Measurements from ENCODE around the gene CKMT2. TPM values are rescaled to one million over a fixed set of nuclear protein-coding genes. Genes with fewer than 3 reads are reported as not detected.

The CKMT2 gene
- not detected in 2 replicates for total RNA-seq

DNA sequence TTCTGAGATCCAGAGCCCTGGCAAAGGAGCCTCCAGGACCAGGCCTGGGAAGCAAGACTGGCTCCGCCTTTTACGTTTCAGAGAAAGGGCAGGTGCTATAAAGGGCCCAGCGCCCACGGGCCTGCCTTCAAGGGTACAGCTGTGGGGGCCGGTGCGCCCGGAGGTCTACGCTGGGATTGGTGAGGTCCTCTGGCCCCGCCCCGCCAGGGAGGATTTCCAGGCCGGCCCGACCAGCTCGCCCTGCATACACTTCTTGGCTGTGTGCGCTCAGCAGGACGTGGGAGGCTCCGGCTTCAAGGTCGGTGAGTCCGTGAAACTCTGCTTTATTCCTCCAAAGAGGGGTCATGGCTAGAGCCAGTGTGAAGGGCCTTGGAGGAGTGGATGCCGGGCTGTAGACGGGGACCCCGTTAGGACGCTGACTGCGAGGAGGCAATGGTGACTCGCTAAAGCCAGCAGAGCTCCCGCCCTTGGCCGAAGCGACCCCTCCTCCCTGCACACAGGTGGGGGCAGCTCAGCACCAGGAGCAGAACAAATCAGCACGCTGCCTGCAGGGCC, at the start of gene CKMT2:
TSS of gene CKMT2 (plus strand) at position 243 of the 555 bp plus-strand sequence. CDS start 17,811 bp downstream, outside the sequence.
- Mint-ChIP-seq H3K9me3 (no peaks in the 10 kb centered on the region), H3K27me3 (no peaks in the 10 kb centered on the region), H3K4me1 (peaks cover 18% of the 10 kb centered on the region), H3K4me3 (no peak within 1 kb of the TSS), H3K36me3 (ENCODE audit: low read depth) (peaks cover 4% of the 10 kb centered on the region), H3K27ac (no peak within 1 kb of the TSS)
- intact Hi-C loops (cut with micrococcal nuclease) = no loop called here
- no peak for DNase-seq

DNA sequence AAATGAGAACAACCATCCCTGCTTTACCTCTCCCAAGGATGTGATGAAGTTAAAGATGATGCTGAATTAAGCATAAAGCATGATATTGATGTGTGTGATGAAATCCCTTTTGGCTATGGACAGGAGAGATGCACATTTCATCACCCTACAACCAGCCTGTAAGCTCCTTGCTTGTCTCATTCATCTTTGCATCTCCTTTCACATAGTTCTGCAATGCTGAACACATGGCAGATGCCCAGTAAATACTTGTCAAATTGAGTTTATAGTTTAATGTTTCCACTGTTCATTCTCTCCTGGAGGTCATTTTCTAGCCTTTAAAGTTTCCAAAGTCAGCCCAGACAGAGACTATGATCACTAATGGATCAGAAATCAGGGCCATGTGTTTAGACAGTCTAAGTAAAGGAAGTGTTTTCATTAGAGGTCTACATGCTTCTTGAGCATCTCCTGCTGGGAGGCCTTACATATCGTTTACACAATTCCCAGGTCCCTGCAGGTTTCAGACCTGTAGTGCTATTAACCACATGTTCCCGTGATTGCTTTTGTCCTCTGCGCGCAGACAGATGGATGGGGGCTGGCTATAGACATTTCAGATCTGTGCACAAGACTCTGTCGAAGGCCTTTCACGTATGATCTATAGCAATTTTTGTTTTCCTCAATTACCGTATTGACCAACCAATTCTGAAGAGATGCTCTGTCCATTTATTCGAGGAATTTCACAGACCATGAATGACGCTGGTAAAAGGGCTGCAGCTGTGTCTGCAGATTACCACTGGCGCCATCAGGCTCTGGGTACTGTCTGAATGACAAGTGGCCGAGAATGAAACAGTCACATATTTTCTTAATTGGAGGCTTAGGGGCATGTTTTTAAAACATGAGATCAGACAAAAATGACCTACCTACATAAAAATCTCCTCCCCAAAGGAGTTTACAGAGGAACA, 49.0 kb upstream of the CKMT2 start:
- Mint-ChIP-seq H3K27ac (no peak overlapping the region), H3K4me3 (no peak overlapping the region), H3K27me3 (no peaks in the 10 kb centered on the region), H3K4me1 (peaks cover 21% of the 10 kb centered on the region), H3K9me3 (no peaks in the 10 kb centered on the region), H3K36me3 (ENCODE audit: low read depth) (peaks cover 11% of the 10 kb centered on the region)
- DNase-seq = no peak
- intact Hi-C loops (cut with micrococcal nuclease) = no loop called here

DNA sequence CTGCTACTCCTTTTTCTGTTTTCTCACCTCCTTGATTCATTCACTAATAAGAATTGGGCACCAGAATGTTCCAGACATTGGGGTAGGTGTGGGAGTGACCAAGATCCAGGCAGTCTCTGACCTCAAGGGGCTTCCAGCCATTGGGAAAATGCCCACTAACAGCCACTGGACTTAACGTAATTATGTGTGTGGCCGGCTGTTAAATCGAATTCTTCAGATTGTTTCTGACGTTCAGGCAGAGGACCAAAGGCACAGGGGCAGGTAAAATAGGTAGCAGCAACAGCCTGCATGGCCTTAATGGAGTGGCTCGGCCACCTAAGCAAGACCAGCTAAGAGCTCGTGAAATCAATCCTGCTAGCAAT, 48.4 kb upstream of the CKMT2 start:
- no peaks in the 10 kb centered on the region for H3K9me3 Mint-ChIP-seq
- H3K36me3 Mint-ChIP-seq (ENCODE audit: low read depth) = peaks cover 11% of the 10 kb centered on the region
- no peaks in the 10 kb centered on the region for H3K27me3 Mint-ChIP-seq
- intact Hi-C loops (cut with micrococcal nuclease) = no loop called here
- no peak for DNase-seq
- H3K27ac Mint-ChIP-seq = no peak overlapping the region
- H3K4me1 Mint-ChIP-seq = peaks cover 21% of the 10 kb centered on the region
- H3K4me3 Mint-ChIP-seq = no peak overlapping the region

DNA sequence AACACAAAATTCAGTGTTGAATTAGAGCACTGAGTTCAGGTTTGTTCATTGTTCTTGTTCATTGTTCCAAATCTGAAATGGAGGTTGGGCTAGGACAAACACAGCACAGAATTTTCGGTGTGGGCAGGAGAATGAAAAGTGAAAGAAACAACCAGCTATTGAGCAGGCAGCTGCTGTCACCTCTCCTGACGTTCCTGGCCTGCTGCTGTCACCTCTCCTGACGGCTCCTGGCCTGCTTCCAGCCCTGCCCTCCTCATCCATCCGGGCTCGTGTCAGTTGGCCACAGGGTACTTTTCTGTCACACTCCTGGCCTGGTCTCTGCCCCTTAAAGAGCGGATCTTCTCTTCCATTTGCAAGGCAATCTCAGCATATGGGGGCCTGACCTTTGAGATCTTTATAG, 45.2 kb upstream of the CKMT2 start:
- peak overlapping the region; percentile 51 for H3K4me3 Mint-ChIP-seq
- DNase-seq = no peak
- H3K4me1 Mint-ChIP-seq = peaks cover 19% of the 10 kb centered on the region
- intact Hi-C loops (cut with micrococcal nuclease) = no loop called here
- no peaks in the 10 kb centered on the region for H3K27me3 Mint-ChIP-seq
- H3K9me3 Mint-ChIP-seq = no peaks in the 10 kb centered on the region
- peaks cover 4% of the 10 kb centered on the region for H3K36me3 Mint-ChIP-seq (ENCODE audit: low read depth)
- H3K27ac Mint-ChIP-seq = peak overlapping the region; percentile 72

DNA sequence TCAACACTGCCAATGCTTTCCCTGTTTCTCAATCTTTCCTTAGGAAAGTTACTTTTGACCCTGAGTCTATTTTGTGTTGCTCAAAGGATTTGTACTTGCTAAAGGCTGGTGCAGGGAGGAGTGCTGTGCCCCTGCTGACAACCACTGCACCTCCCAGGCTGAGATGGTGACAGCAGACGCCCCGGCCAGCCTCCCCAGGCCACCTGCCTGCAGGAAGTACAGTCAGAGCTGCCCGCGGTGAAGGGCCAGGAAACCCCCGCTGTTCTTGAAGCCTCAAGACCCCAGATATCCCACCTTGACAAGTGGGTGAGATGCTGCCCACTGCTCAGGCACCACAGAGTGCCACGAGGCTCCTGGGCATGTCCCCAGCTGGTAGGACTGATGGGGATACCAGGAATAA, 44.2 kb upstream of the CKMT2 start:
- H3K4me1 Mint-ChIP-seq = peaks cover 10% of the 10 kb centered on the region
- intact Hi-C loops (cut with micrococcal nuclease) = no loop called here
- no peak overlapping the region for H3K27ac Mint-ChIP-seq
- H3K36me3 Mint-ChIP-seq (ENCODE audit: low read depth) = peaks cover 3% of the 10 kb centered on the region
- no peak for DNase-seq
- H3K4me3 Mint-ChIP-seq = no peak overlapping the region
- no peaks in the 10 kb centered on the region for H3K9me3 Mint-ChIP-seq
- H3K27me3 Mint-ChIP-seq = no peaks in the 10 kb centered on the region

DNA sequence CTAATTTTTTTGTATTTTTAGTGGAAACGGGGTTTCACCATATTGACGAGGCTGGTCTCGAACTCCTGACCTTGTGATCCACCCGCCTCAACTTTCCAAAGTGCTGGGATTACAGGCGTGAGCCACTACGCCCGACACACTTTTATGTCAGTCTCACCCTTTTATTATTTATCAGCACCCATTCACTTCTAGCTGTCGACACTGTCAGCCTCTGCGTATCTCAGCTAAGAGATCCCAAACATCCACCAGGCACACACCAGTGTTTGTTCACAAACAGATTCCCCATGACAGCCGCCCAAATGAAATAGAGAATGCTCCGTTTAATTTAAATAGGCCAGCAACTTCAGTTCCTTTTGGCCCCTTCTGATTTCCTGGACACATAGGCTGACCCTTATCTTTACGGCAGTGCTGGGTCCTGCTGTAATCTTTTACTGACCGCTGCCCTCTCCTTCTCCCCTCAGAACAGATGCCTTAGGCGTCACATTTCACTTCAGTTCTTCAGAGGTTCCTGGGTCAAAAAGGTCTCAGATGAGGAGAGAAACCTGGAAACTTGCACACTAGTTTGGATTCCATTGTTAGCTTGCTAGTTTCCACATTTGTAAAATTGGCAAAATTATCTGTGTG, 43.1 kb upstream of the CKMT2 start:
- H3K4me3 Mint-ChIP-seq = no peak overlapping the region
- peaks cover 12% of the 10 kb centered on the region for H3K4me1 Mint-ChIP-seq
- H3K36me3 Mint-ChIP-seq (ENCODE audit: low read depth) = peaks cover 2% of the 10 kb centered on the region
- intact Hi-C loops (cut with micrococcal nuclease) = no loop called here
- DNase-seq = no peak
- H3K27me3 Mint-ChIP-seq = no peaks in the 10 kb centered on the region
- H3K27ac Mint-ChIP-seq = no peak overlapping the region
- H3K9me3 Mint-ChIP-seq = no peaks in the 10 kb centered on the region

DNA sequence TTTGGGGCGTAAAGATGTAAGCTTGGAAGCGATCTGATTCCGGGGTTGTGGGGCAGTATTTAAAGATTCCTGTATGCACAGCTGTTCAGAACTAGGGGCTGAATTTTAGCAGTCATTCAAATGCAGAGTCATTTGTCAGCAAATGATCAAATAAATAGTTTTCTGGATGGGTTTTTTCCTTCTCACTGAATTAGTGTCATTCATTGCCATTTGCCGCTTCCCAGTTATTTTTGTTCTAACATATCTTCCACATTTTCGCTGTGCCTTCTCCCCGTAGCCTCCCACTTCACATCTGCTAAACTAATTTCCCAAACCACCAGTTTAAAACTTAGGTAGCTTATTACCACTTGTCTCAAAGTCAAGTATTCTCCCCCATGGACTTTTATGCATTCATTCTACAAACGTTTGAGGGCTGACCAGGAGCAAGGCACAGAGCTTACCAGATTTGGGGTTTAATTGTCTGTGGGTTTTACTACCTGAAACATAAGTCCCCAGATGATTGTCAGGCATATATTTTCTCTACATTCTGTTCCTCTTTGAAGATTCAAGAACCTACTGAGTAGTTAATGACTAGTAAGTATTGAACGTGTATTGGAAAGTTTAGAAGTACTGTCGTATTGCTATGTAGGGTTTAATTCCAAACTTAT, 41.3 kb upstream of the CKMT2 start:
- intact Hi-C loops (cut with micrococcal nuclease) = no loop called here
- no peaks in the 10 kb centered on the region for H3K27me3 Mint-ChIP-seq
- no peak overlapping the region for H3K4me3 Mint-ChIP-seq
- no peak overlapping the region for H3K27ac Mint-ChIP-seq
- DNase-seq = no peak
- peaks cover 14% of the 10 kb centered on the region for H3K4me1 Mint-ChIP-seq
- no peaks in the 10 kb centered on the region for H3K9me3 Mint-ChIP-seq
- H3K36me3 Mint-ChIP-seq (ENCODE audit: low read depth) = peaks cover 2% of the 10 kb centered on the region

DNA sequence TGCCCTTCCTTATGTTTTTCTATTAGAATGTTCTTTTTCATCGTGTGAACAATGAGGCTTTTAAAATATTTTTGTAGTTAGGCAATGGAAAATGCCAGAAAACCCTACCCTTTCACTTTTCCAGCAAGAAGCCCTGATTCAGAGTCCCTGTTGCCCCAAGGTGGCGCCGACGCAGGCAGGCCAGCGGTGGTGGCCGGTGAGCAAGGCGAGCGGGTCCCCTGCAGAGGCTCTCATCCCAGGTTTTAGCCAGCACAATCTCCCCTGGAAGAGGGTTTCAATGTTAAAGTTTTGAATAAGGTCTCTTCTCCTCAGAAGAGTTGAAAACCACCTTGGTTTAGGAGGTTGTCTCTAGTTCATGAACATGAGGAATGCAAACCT, 40.8 kb upstream of the CKMT2 start:
- no peak overlapping the region for H3K4me3 Mint-ChIP-seq
- H3K9me3 Mint-ChIP-seq = no peaks in the 10 kb centered on the region
- no peaks in the 10 kb centered on the region for H3K27me3 Mint-ChIP-seq
- no peak for DNase-seq
- H3K4me1 Mint-ChIP-seq = peaks cover 14% of the 10 kb centered on the region
- no peak overlapping the region for H3K27ac Mint-ChIP-seq
- peaks cover 2% of the 10 kb centered on the region for H3K36me3 Mint-ChIP-seq (ENCODE audit: low read depth)
- intact Hi-C loops (cut with micrococcal nuclease) = no loop called here

DNA sequence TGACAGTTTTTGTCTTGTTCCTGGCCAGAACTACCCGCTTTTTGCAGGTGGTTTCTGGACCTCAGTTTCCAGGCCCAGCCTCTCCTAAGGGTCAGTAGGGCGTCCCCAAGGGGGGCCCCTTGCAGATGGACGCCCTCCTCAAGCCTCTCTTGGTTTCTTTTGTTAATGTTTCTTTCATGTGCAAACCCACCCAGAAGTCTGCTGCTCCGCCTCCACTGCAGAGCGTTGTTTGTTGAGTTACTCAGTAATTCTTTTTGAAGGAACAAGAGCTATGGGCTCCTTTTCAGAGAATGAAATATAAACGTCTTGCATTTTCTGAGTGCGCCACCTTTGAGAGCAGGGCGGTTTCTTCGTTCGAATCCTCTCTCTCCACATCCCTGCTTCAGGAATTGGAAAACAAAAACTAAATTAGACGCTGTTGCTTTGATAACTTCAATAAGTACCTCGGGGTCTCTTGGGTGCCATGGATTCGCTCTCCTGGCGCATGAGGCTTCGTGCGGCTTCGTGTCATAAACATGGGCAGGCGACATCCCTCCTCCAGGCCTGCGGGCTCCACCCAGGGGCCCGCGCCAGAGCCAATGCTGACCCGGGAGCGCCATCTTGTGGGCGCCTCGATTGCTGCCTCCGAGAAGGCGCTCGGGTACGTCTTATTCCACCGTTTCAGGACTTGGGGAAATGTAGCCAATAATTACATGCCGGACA, 38.3 kb upstream of the CKMT2 start:
- Mint-ChIP-seq H3K4me1 (peaks cover 4% of the 10 kb centered on the region), H3K4me3 (peak overlapping the region; percentile 24), H3K27ac (no peak overlapping the region)

DNA sequence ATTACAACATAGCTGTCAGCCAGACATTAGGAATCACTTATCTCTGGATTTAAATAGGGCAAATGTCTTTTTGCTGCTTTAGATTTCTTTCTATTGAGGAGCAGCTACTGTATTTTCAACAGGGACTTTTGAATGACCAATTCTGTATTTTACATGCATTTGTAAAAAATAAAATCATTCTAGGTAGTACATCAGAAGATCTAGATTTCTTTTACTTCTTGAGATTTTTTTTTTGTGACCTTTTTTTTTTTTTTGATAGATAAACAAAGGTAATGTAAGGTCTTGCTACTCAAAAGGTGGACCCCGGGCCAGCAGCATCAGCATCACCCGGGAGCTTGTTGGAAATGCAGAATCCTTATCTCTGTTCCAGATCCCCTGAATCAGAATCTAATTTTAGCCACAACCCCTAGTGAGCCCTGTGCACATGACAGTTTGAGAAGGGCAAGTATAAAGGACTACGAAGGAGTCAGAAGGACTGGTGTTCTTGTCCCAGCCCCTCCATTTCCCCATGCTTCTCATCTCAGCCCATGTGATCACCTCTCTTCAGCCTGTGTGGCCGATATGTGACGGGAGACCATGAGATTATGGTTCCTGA, 37.7 kb upstream of the CKMT2 start:
- H3K9me3 Mint-ChIP-seq = no peaks in the 10 kb centered on the region
- intact Hi-C loops (cut with micrococcal nuclease) = loop anchor here (1.0 to 2.0 kb wide), 4 partner anchors 105 to 714 kb away; partner anchors contain the start of genes RASGRF2 and ZCCHC9
- DNase-seq = no peak
- no peaks in the 10 kb centered on the region for H3K27me3 Mint-ChIP-seq
- no peaks in the 10 kb centered on the region for H3K36me3 Mint-ChIP-seq (ENCODE audit: low read depth)
- H3K27ac Mint-ChIP-seq = no peak overlapping the region
- no peak overlapping the region for H3K4me3 Mint-ChIP-seq
- peaks cover 4% of the 10 kb centered on the region for H3K4me1 Mint-ChIP-seq

More for the DNA sequence above, 38.3 kb upstream of the CKMT2 start:
- Mint-ChIP-seq H3K36me3 (ENCODE audit: low read depth) (no peaks in the 10 kb centered on the region), H3K27me3 (no peaks in the 10 kb centered on the region), H3K9me3 (no peaks in the 10 kb centered on the region)
- intact Hi-C loops (cut with micrococcal nuclease) = loop anchor here (1.0 to 2.0 kb wide), 4 partner anchors 106 to 713 kb away; partner anchors contain the start of genes RASGRF2 and ZCCHC9
- DNase-seq = peak; percentile 94

DNA sequence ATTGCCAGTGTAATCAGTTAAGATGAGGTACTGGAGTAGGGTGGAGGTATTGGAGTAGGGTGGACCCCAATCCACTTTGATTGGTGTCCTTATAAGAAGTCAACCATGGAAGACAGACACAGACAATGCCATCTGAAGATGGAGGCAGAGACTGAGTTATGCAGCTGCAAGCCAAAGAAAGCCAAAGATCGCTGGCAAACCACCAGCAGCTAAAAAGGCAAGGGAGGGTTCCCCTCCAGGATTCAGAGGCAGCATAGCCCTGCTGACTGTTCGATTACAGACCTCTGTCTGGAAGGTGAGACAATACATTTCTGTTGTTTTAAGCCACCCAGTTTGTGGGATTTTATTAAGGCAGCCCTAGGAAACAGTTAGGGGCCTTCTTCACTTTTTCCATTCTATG, 30.5 kb upstream of the CKMT2 start:
- no peaks in the 10 kb centered on the region for H3K4me1 Mint-ChIP-seq
- H3K27ac Mint-ChIP-seq = no peak overlapping the region
- H3K27me3 Mint-ChIP-seq = no peaks in the 10 kb centered on the region
- intact Hi-C loops (cut with micrococcal nuclease) = no loop called here
- DNase-seq = no peak
- no peak overlapping the region for H3K4me3 Mint-ChIP-seq
- H3K9me3 Mint-ChIP-seq = no peaks in the 10 kb centered on the region
- no peaks in the 10 kb centered on the region for H3K36me3 Mint-ChIP-seq (ENCODE audit: low read depth)

DNA sequence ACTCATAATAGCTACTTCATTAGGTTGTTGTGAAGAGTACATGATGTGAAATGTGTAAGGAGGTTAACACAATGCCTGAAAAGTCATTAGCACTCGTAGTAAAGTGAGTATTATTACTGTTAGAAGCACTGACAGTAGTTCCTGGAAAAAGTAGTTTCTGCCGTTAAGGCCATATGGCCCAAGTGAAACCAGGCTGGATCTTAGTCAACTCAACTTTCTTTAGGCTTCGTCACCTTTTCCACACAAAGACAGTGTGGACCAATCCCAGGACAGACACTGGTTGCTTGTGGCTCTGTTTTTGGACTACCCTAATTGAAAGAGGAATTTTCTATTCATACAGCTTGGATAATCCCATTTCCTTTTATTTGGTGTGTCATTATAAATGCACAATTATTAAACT, 29.4 kb upstream of the CKMT2 start:
- Mint-ChIP-seq H3K9me3 (no peaks in the 10 kb centered on the region), H3K36me3 (ENCODE audit: low read depth) (no peaks in the 10 kb centered on the region), H3K4me3 (no peak overlapping the region), H3K27ac (no peak overlapping the region), H3K27me3 (no peaks in the 10 kb centered on the region), H3K4me1 (no peaks in the 10 kb centered on the region)
- intact Hi-C loops (cut with micrococcal nuclease) = no loop called here
- DNase-seq = no peak

DNA sequence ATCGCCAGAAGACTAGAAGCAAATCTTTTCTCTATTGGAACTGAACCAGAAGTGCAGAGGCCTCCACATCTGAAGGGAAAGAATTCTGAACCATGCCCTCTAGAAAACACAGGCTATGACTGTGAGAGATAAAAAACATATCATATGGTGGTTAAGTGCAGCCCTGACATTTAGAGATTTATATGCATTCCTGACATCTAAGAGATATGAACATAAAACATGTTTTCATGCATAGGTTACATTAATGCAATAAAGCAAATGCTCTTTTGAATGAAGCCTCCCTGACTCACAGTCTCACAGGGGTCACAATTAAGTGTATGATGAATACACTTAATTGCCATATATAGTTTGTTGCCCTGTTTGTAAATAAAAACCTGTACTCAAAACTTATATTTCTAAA, 28.9 kb upstream of the CKMT2 start:
- H3K4me1 Mint-ChIP-seq = no peaks in the 10 kb centered on the region
- H3K36me3 Mint-ChIP-seq (ENCODE audit: low read depth) = peaks cover 3% of the 10 kb centered on the region
- no peak overlapping the region for H3K27ac Mint-ChIP-seq
- no peak overlapping the region for H3K4me3 Mint-ChIP-seq
- H3K27me3 Mint-ChIP-seq = no peaks in the 10 kb centered on the region
- no peaks in the 10 kb centered on the region for H3K9me3 Mint-ChIP-seq
- intact Hi-C loops (cut with micrococcal nuclease) = no loop called here
- DNase-seq = no peak
